A673 (cell line): Measurements from ENCODE around the gene SH3TC1. TPM values are rescaled to one million over a fixed set of nuclear protein-coding genes. Genes with fewer than 3 reads are reported as not detected.

Source experiments
- BruUV-seq: library from RNA; stranded (reverse); fragments of 400-500 nt; replicated peaks from 2 replicates; lab custom pipeline; 2021; lab: Mats Ljungman, UMichigan
- CTCF ChIA-PET: fragments of 300-600 bp; sonication (Branson Sonifier 250); formaldehyde crosslinking; loops from one replicate; lab custom pipeline; 2022; ENCODE audit warnings: antibody characterized with exemption; lab: Charles Lee
- POLR2A ChIA-PET: fragments of 300-600 bp; sonication (Branson Sonifier 250); formaldehyde crosslinking; loops from one replicate; lab custom pipeline; 2022; ENCODE audit warnings: antibody characterized with exemption; ENCODE audit not compliant: low non-redundant PET; lab: Charles Lee
- DNase-seq: peaks from one replicate; pipeline ENCODE4 v3.0.0-alpha.2; 2015; ENCODE audit warnings: low spot score
- H3K27ac ChIP-seq: fragments of 200-600 bp; sonication (generic); 2 replicates; pipeline ENCODE4 v1.5.1; 2016; ENCODE audit warnings: mixed run types, low read depth, mild to moderate bottlenecking, mixed read lengths, antibody characterized with exemption, low read length; ENCODE audit not compliant: poor library complexity, severe bottlenecking
- H3K27me3 ChIP-seq: fragments of 200-600 bp; sonication (generic); replicated peaks from 2 replicates; pipeline ENCODE4 v1.6.1; 2017; ENCODE audit warnings: mixed run types, low read depth, mild to moderate bottlenecking, mixed read lengths, antibody characterized with exemption, low read length; ENCODE audit not compliant: insufficient read depth, poor library complexity
- H3K36me3 ChIP-seq: fragments of 200-600 bp; sonication (generic); 2 replicates; pipeline ENCODE4 v1.6.1; 2016; ENCODE audit warnings: mixed run types, mild to moderate bottlenecking, mixed read lengths, antibody characterized with exemption, low read length; ENCODE audit not compliant: insufficient read depth, poor library complexity, severe bottlenecking
- H3K4me1 ChIP-seq: fragments of 200-600 bp; sonication (generic); 2 replicates; pipeline ENCODE4 v1.6.1; 2017; ENCODE audit warnings: mixed run types, mild to moderate bottlenecking, mixed read lengths, antibody characterized with exemption, low read length; ENCODE audit not compliant: insufficient read depth, poor library complexity, severe bottlenecking
- H3K4me3 ChIP-seq: fragments of 200-600 bp; sonication (generic); 2 replicates; pipeline ENCODE4 v1.5.1; 2016; ENCODE audit warnings: low read depth, mixed run types, mild to moderate bottlenecking, mixed read lengths, low read length; ENCODE audit not compliant: poor library complexity, severe bottlenecking
- H3K9me3 ChIP-seq: fragments of 200-600 bp; sonication (generic); 2 replicates; pipeline ENCODE4 v1.6.1; 2016; ENCODE audit warnings: mixed run types, low read depth, mild to moderate bottlenecking, mixed read lengths, antibody characterized with exemption, low read length; ENCODE audit not compliant: poor library complexity, severe bottlenecking
- EZH2 ChIP-seq: fragments of 200-600 bp; sonication (generic); IDR thresholded peaks from 2 replicates; pipeline ENCODE4 v1.6.1; 2017; ENCODE audit warnings: borderline replicate concordance, low read depth, mild to moderate bottlenecking, mixed read lengths, antibody characterized with exemption, low read length; ENCODE audit not compliant: poor library complexity, severe bottlenecking
- intact Hi-C: fragments of 100-400 bp; cut with micrococcal nuclease; formaldehyde crosslinking; loops from one replicate; pipeline ENCODE4 v1.10.0; 2022; ENCODE audit not compliant: unreplicated experiment
- total RNA-seq: library from RNA; stranded (reverse); gene quantifications from 2 replicates; pipeline ENCODE4 v1.2.3, GENCODE V29; 2021
- TF ChIP-seq, protein P1 (sequence below): fragments of 300-800, 200-600 bp; sonication (generic); conservative IDR thresholded peaks from 2 replicates; pipeline ENCODE4 v1.5.1; 2017; ENCODE audit warnings: low read depth, mild to moderate bottlenecking, antibody characterized with exemption, low read length, moderate library complexity, mixed read lengths

SH3TC1 gene
- total RNA-seq, 1 experiment from 2014 or later, result 0.71 TPM

DNA sequence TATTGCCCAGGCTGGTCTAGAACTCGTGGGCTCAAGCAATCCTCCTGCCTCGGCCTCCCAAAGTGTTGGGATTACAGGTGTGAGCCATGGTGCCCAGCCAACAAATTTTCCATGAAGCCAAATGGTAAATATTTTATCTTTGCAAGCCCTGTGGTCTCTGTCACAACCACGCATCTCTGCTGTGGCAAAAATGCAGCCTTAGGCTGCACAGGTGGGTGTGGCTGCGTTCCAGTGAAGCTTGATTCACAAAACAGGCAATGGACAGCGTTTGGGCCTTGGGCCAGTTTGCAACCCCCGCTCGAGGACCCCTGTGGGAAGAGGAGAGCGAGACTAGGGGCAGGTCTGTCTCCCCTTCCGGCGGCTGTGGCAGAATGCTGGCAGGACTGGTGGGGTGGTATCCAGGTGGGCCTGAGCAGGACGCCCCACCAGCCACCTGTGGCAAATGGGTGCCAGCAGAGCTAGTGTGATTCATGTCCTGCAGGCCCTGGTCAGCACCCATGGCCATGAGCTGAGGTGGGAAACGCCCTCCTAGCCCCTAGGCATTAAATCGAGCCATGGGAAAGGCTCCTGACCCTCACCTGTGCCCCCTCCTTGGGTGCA is 90.2 kb downstream of the SH3TC1 start:
- DNase-seq, result no peak
- TF ChIP-seq, protein P1, sequence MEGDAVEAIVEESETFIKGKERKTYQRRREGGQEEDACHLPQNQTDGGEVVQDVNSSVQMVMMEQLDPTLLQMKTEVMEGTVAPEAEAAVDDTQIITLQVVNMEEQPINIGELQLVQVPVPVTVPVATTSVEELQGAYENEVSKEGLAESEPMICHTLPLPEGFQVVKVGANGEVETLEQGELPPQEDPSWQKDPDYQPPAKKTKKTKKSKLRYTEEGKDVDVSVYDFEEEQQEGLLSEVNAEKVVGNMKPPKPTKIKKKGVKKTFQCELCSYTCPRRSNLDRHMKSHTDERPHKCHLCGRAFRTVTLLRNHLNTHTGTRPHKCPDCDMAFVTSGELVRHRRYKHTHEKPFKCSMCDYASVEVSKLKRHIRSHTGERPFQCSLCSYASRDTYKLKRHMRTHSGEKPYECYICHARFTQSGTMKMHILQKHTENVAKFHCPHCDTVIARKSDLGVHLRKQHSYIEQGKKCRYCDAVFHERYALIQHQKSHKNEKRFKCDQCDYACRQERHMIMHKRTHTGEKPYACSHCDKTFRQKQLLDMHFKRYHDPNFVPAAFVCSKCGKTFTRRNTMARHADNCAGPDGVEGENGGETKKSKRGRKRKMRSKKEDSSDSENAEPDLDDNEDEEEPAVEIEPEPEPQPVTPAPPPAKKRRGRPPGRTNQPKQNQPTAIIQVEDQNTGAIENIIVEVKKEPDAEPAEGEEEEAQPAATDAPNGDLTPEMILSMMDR, result no peak
- no peak for TF ChIP-seq EZH2
- ChIA-PET POLR2A (no interaction called here), CTCF (no interaction called here)
- intact Hi-C loops, result no loop called here
- no peaks in the 10 kb centered on the region for H3K4me1 ChIP-seq
- H3K4me3 ChIP-seq, result no peak overlapping the region
- no TSS peak for BruUV-seq
- no peaks in the 10 kb centered on the region for H3K36me3 ChIP-seq
- H3K27me3 ChIP-seq, result no peaks in the 10 kb centered on the region
- H3K9me3 ChIP-seq, result no peaks in the 10 kb centered on the region
- H3K27ac ChIP-seq, result no peak overlapping the region

DNA sequence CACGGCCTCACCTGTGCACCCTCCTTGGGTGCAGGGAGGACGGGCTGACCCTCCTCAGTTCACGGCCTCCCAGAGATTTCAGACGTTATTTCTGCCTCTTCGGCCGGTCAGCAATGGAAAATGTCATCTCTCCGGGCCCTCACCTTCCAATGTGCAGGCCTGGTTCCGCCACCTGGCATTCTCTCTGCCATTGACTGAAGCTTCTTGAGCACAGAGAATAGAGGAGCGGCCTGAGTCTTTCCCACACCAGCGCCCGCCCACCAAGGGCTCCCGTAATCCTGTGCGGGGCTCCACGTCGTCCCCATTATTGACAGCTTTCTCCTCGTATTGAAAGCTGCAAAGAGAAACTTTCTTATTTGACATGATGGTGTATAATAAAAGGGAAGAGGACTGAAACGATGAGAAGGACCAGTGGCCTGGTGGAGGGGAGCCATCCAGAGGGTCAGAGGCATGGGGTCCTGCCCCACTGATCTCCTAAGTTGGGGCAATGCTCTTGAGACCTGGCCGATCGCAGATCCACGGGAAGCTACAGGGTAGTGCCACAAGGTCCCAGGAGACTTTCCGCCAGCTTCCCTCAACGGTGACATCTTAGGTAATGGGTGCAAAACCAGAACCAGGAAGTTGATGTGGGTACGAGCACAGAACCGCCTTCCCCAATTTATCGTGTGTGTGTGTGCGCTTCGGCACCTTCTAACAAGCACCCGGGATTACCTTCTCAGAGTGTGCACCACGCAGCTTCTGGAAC is 91.0 kb downstream of the SH3TC1 start:
- Histone ChIP-seq H3K27me3 (no peaks in the 10 kb centered on the region), H3K27ac (no peak overlapping the region), H3K36me3 (no peaks in the 10 kb centered on the region), H3K9me3 (no peaks in the 10 kb centered on the region), H3K4me1 (no peaks in the 10 kb centered on the region), H3K4me3 (no peak overlapping the region)
- ChIA-PET CTCF (no interaction called here), POLR2A (no interaction called here)
- BruUV-seq, result no TSS peak
- TF ChIP-seq EZH2, result no peak
- TF ChIP-seq, protein P1, result no peak
- DNase-seq, result no peak
- intact Hi-C loops, result no loop called here

DNA sequence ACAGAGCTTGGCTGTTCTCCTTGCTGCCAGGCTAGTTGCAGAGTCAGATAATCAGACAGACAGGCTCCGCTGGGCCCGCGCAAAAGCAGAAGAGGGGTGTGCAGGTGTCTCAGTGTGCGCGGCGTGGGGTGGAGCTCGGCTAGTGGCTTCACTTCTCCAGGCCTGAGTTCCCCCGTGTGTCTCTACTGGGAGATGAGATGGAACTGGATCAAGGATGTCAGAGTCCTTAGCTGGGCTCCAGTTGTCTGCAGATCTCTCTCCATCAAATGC is 91.5 kb downstream of the SH3TC1 start:
- no TSS peak for BruUV-seq
- Histone ChIP-seq H3K4me1 (no peaks in the 10 kb centered on the region), H3K36me3 (no peaks in the 10 kb centered on the region), H3K9me3 (no peaks in the 10 kb centered on the region), H3K27ac (no peak overlapping the region), H3K27me3 (no peaks in the 10 kb centered on the region), H3K4me3 (no peak overlapping the region)
- intact Hi-C loops, result no loop called here
- no peak for DNase-seq
- TF ChIP-seq, protein P1, result no peak
- no peak for TF ChIP-seq EZH2
- POLR2A ChIA-PET, result no interaction called here
- CTCF ChIA-PET, result no interaction called here

Other genes with a start within 250 kb of the SH3TC1 start
- 2.7 and 3.2 TPM in 2 replicates for gene ABLIM2, start 40.5 kb upstream of the SH3TC1 start, total RNA-seq
- 0.64 and 1.4 TPM in 2 replicates for gene HTRA3, start 70.5 kb downstream of the SH3TC1 start, total RNA-seq
- 14.3 and 18.9 TPM in 2 replicates for gene ACOX3, start 241.4 kb downstream of the SH3TC1 start, total RNA-seq
- gene TRMT44, start 241.5 kb downstream of the SH3TC1 start, total RNA-seq, result 22.4 and 22.9 TPM in 2 replicates